HepG2 (cell line): ENCODE data around the gene DPEP3. TPM values are rescaled to one million over a fixed set of nuclear protein-coding genes. Genes with fewer than 3 reads are reported as not detected.

ENCODE experiments used
- ATAC-seq: fragments of 200-7000 bp; cut with Tn5 transposase; 3 replicates; pipeline ENCODE4 v1.9.1; 2020; ENCODE audit warnings: mild to moderate bottlenecking, moderate library complexity
- BruUV-seq: library from RNA; stranded (reverse); fragments of 400-500 nt; replicated peaks from 2 replicates; lab custom pipeline; 2021; lab: Mats Ljungman, UMichigan
- CTCF ChIA-PET: fragments of 300-600 bp; formaldehyde crosslinking; extraction: SDS; loops from one replicate; lab custom pipeline; 2021; ENCODE audit warnings: low total read pairs, inconsistent platforms, low intra/inter-chr PET ratio; lab: Yijun Ruan, JAX
- POLR2A ChIA-PET: fragments of 350-600 bp; sonication (Branson Sonifier 250); formaldehyde crosslinking; loops from one replicate; lab custom pipeline; 2020; ENCODE audit warnings: antibody characterized with exemption, inconsistent platforms; lab: Yijun Ruan, JAX
- DNase-seq: peaks from one replicate; pipeline ENCODE4 v3.0.0-alpha.2; 2015; ENCODE audit warnings: low spot score
- FAIRE-seq: peaks from 3 replicates; lab custom pipeline; 2011; peaks lifted over from hg19 to GRCh38; lab: Jason Lieb, UNC
- H2AFZ ChIP-seq: one replicate; pipeline ENCODE4 v1.6.1; 2011; ENCODE audit warnings: low read length, inconsistent platforms
- H3K27ac ChIP-seq: fragments of 300-600 bp; 3 replicates; pipeline ENCODE4 v1.8.0; 2011; ENCODE audit warnings: mixed run types, mild to moderate bottlenecking, mixed read lengths, low read length, inconsistent platforms; ENCODE audit not compliant: insufficient read depth; ENCODE audit errors: extremely low read length
- H3K27me3 ChIP-seq, 2 experiments: fragments of 200-600 bp in 1 of 2; 2 replicates in 1 of 2; 3 replicates in 1 of 2; pipeline versions ENCODE4 v1.6.0 to v1.8.0; 2011; ENCODE audit warnings: low read length in 2 of 2, mild to moderate bottlenecking in 2 of 2, moderate library complexity in 2 of 2, inconsistent platforms in 1 of 2; ENCODE audit not compliant: insufficient read depth in 2 of 2, control insufficient read depth in 1 of 2
- H3K36me3 ChIP-seq, 2 experiments: fragments of 200-600 bp in 1 of 2; replicated peaks in 1 of 2; 2 replicates in 1 of 2; 3 replicates in 1 of 2; pipeline versions ENCODE4 v1.5.1 to v1.8.0; 2011; ENCODE audit warnings: low read length in 2 of 2, inconsistent platforms in 1 of 2; ENCODE audit not compliant: insufficient read depth in 2 of 2, control insufficient read depth in 1 of 2
- H3K4me1 ChIP-seq: 2 replicates; pipeline ENCODE4 v1.5.1; 2012; ENCODE audit warnings: low read length, inconsistent platforms; ENCODE audit not compliant: insufficient read depth
- H3K4me2 ChIP-seq: 2 replicates; pipeline ENCODE4 v1.6.0; 2011; ENCODE audit warnings: low read depth, low read length, inconsistent platforms
- H3K4me3 ChIP-seq, 3 experiments: fragments of 200-600 bp in 1 of 3; sonication (generic), shearing (Covaris generic) in 1 of 3; replicated peaks in 1 of 3; 2 replicates each; pipeline ENCODE4 v1.5.1; 2011 to 2016; ENCODE audit warnings: low read length in 3 of 3, inconsistent platforms in 2 of 3, low read depth in 2 of 3, mild to moderate bottlenecking in 2 of 3, control low read depth in 1 of 3, mixed read lengths in 1 of 3; ENCODE audit not compliant: insufficient read depth in 1 of 3
- H3K79me2 ChIP-seq: one replicate; pipeline ENCODE4 v1.6.1; 2011; ENCODE audit warnings: low read length, inconsistent platforms; ENCODE audit not compliant: insufficient read depth
- H3K9ac ChIP-seq: 2 replicates; pipeline ENCODE4 v1.6.0; 2011; ENCODE audit warnings: mild to moderate bottlenecking, low read depth, low read length, inconsistent platforms; ENCODE audit not compliant: insufficient read depth
- H3K9me3 ChIP-seq: 2 replicates; pipeline ENCODE4 v1.5.1; 2012; ENCODE audit warnings: mild to moderate bottlenecking, low read length
- H4K20me1 ChIP-seq: 2 replicates; pipeline ENCODE4 v1.6.0; 2011; ENCODE audit warnings: inconsistent platforms, mild to moderate bottlenecking, low read length, moderate library complexity; ENCODE audit not compliant: insufficient read depth
- CC2D1A ChIP-seq: sonication (generic); formaldehyde crosslinking; IDR thresholded peaks from 2 replicates; pipeline ENCODE4 v1.8.1; 2023; ENCODE audit warnings: mild to moderate bottlenecking, missing genetic modification reagents
- UBTF ChIP-seq: sonication (generic); formaldehyde crosslinking; IDR thresholded peaks from 2 replicates; pipeline ENCODE4 v1.4.0; 2020; ENCODE audit warnings: mild to moderate bottlenecking, missing genetic modification reagents
- ZNF121 ChIP-seq: sonication (generic); formaldehyde crosslinking; IDR thresholded peaks from 2 replicates; pipeline ENCODE4 v1.5.0; 2020; ENCODE audit warnings: mild to moderate bottlenecking, missing genetic modification reagents
- ZNF580 ChIP-seq: IDR thresholded peaks from 2 replicates; pipeline ENCODE4 v1.6.1; 2016; ENCODE audit warnings: low read depth, borderline replicate concordance
- WGBS: methylation state at CpG from one replicate; pipeline ENCODE4 v1.1.6; 2017; ENCODE audit warnings: low lambda C conversion rate; 5-methylcytosine and 5-hydroxymethylcytosine counted together
- in situ Hi-C: cut with HindIII; loops from 2 replicates; pipeline ENCODE4 v1.10.0; 2017; ENCODE audit warnings: low pct_unique_long_range_greater_than_20kb; ENCODE audit not compliant: extremely low pct_ligation_motif_present
- intact Hi-C: fragments of 100-400 bp; cut with micrococcal nuclease; formaldehyde crosslinking; loops from one replicate; pipeline ENCODE4 v1.10.0; 2022; ENCODE audit not compliant: unreplicated experiment
- polyA plus RNA-seq, 8 experiments: library from polyadenylated mRNA; depleted of rRNA in 3 of 8; stranded (reverse) in 7 of 8; unstranded in 1 of 8; fragments of >200 nt; fragmentation: Illumina TruSeq in 4 of 8; extraction: Trizol in 4 of 8; gene quantifications; 2 replicates each; pipeline versions ENCODE4 v1.2.1 to v1.2.3, GENCODE V29; 2011 to 2016; ENCODE audit warnings: low read depth in 4 of 8, missing spikeins in 1 of 8, mixed read lengths in 1 of 8; ENCODE audit not compliant: insufficient read depth in 1 of 8
- total RNA-seq, 5 experiments: library from RNA; depleted of rRNA; stranded (reverse); fragments of >200 nt; fragmentation: Illumina TruSeq; extraction: Trizol; gene quantifications; 2 replicates each; pipeline ENCODE4 v1.2.3, GENCODE V29; 2016; ENCODE audit warnings: low read depth in 1 of 5

The DPEP3 gene
- total and polyA plus RNA-seq, 2 of the 13 experiments (the other 11 are each of a cell fraction or from before 2014, with no cell fraction given): not detected

GRCh38 chr16:67988675-67989074 is 8.4 kb upstream of the DPEP3 start:
- H3K36me3 ChIP-seq: no peaks in the 10 kb centered on the region
- no peak overlapping the region for H3K4me3 ChIP-seq
- intact Hi-C loops: no loop called here
- no peak overlapping the region for H3K4me2 ChIP-seq
- H3K9ac ChIP-seq: no peak overlapping the region
- in situ Hi-C loops: no loop called here
- no peak overlapping the region for H2AFZ ChIP-seq
- no TSS peak for BruUV-seq
- H3K27ac ChIP-seq: no peak overlapping the region
- FAIRE-seq (no peak), DNase-seq (no peak), ATAC-seq (no peak)
- no peaks in the 10 kb centered on the region for H3K79me2 ChIP-seq
- H4K20me1 ChIP-seq: no peaks in the 10 kb centered on the region
- peaks cover 61% of the 10 kb centered on the region for H3K4me1 ChIP-seq
- WGBS: 60% methylated on average over 3 of the region's 3 CpGs
- CTCF ChIA-PET: no interaction called here
- no peaks in the 10 kb centered on the region for H3K9me3 ChIP-seq
- TF ChIP-seq CC2D1A (CRISPR knock-in tag) (no peak), ZNF580 (CRISPR knock-in tag) (no peak), UBTF (CRISPR knock-in tag) (0 out of 2 replicates have a peak, but pooled peaks have one; percentile 1), ZNF121 (CRISPR knock-in tag) (peak; percentile 87)
- POLR2A ChIA-PET: interaction anchor here (1.4 to 4.8 kb wide), 4 partner anchors 10 to 45 kb away, joined by 3 to 29 read pairs (median 12); partner anchors contain the start of genes DDX28, DPEP2, DUS2 and LCAT
- peaks cover 2 to 22% of the 10 kb centered on the region in 2 experiments for H3K27me3 ChIP-seq
